ENCODE measurements around the gene CCDC9. TPM values are rescaled to one million over a fixed set of nuclear protein-coding genes. Genes with fewer than 3 reads are reported as not detected.

CCDC9 gene
- total and polyA plus RNA-seq, 2 of the 13 experiments (the other 11 are each of a cell fraction or from before 2014, with no cell fraction given), result 2.9 to 6.3 TPM

DNA sequence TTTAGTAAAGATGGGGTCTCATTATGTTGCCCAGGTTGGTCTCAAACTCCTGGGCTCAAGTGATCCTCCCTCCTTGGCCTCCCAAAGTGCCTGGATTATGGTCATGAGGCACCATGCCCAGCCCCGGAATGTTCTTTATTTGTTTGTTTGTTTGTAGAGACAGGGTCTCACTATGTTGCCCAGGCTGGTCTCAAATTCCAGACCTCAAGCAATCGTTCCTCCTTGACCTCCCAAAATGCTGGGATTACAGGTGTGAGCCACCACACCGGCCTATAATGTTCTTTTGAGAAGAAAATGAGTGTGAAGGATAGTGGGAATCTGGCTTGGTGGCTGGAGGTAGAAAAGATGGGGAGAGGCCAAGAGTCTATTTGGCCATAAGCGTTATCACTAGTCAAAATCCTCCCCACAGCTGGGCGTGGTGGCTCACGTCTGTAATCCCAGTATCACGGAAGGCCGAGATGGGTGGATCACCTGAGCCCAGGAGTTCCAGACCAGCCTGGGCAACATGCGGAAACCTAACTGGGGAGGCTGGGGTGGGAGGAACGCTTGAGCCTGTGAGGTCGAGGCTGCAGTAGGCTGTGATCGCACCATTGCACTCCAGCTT lies 20.2 kb upstream of the CCDC9 start:
- H3K4me3 ChIP-seq (replicated peaks in 1 of 3; ENCODE audit: insufficient read depth in 1 of 3, low read depth in 2 of 3, low read length in 3 of 3), result no peak overlapping the region
- H3K4me1 ChIP-seq (ENCODE audit: insufficient read depth, low read length), result peaks cover 27% of the 10 kb centered on the region
- no peaks in the 10 kb centered on the region for H3K79me2 ChIP-seq (ENCODE audit: insufficient read depth, low read length)
- TF ChIP-seq ZNF75D (CRISPR knock-in tag; IDR thresholded peaks at IDR 0.05; ENCODE audit: borderline replicate concordance) (no peak), ZNF460 (CRISPR knock-in tag; IDR thresholded peaks at IDR 0.05; ENCODE audit: borderline replicate concordance) (0 out of 2 replicates have a peak, but pooled peaks have one; percentile 36)
- no peak overlapping the region for H3K9ac ChIP-seq (ENCODE audit: insufficient read depth, low read depth, low read length)
- POLR2A ChIA-PET, result interaction anchor here (1.7 kb wide), 1 partner anchor 10 kb away, joined by 7 read pairs; no protein-coding TSS in a partner anchor
- no peak for ATAC-seq
- H2AFZ ChIP-seq (ENCODE audit: low read length), result no peak overlapping the region
- intact Hi-C loops (cut with micrococcal nuclease; ENCODE audit: unreplicated experiment), result no loop called here
- no peaks in the 10 kb centered on the region for H4K20me1 ChIP-seq (ENCODE audit: insufficient read depth, low read length)
- H3K36me3 ChIP-seq (replicated peaks in 1 of 2; ENCODE audit: control insufficient read depth in 1 of 2, insufficient read depth in 2 of 2, low read length in 2 of 2), result no peaks in the 10 kb centered on the region
- FAIRE-seq, result no peak
- no peaks in the 10 kb centered on the region for H3K9me3 ChIP-seq (ENCODE audit: low read length)
- DNase-seq (ENCODE audit: low spot score), result no peak
- 58% methylated on average over 12 of the region's 12 CpGs for WGBS (ENCODE audit: low lambda C conversion rate)
- CTCF ChIA-PET (ENCODE audit: low intra/inter-chr PET ratio, low total read pairs), result no interaction called here
- no peaks in the 10 kb centered on the region for H3K27me3 ChIP-seq (ENCODE audit: control insufficient read depth in 1 of 2, insufficient read depth in 2 of 2, low read length in 2 of 2)
- no peak overlapping the region for H3K27ac ChIP-seq (ENCODE audit: extremely low read length, insufficient read depth, low read length)
- in situ Hi-C loops (cut with HindIII; ENCODE audit: extremely low pct_ligation_motif_present, low pct_unique_long_range_greater_than_20kb), result no loop called here
- BruUV-seq (replicated peaks), result no TSS peak
- H3K4me2 ChIP-seq (ENCODE audit: low read depth, low read length), result no peak overlapping the region

DNA sequence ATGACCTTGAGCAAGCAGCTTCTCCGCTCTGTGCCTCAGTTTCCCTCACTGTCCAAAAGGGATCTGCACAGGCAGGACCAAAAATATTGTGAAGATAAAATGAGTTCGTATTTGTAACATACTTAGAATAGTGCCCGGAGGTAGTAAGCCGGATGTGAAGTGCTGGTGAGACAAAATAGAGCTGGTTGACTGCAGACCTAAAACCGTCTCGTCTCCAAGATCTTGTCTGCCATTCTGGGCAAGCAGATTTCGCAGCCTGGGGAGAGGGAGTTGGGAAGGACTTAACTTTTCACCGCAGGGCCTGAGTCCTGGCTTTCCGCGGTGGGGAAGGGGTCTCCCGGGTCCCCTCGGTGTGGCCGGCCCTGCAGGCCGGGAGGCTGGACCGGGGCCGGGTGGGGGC lies 17.2 kb upstream of the CCDC9 start:
- ChIA-PET CTCF (ENCODE audit: low intra/inter-chr PET ratio, low total read pairs) (no interaction called here), POLR2A (interaction anchor here (0.8 to 1.5 kb wide), 2 partner anchors 13 to 50 kb away, joined by 3 to 5 read pairs; no protein-coding TSS in a partner anchor)
- no peak overlapping the region for H3K27ac ChIP-seq (ENCODE audit: extremely low read length, insufficient read depth, low read length)
- no peaks in the 10 kb centered on the region for H3K79me2 ChIP-seq (ENCODE audit: insufficient read depth, low read length)
- no peaks in the 10 kb centered on the region for H4K20me1 ChIP-seq (ENCODE audit: insufficient read depth, low read length)
- WGBS (ENCODE audit: low lambda C conversion rate), result 68% methylated on average over 8 of the region's 16 CpGs
- peaks cover 30% of the 10 kb centered on the region for H3K4me1 ChIP-seq (ENCODE audit: insufficient read depth, low read length)
- in situ Hi-C loops (cut with HindIII; ENCODE audit: extremely low pct_ligation_motif_present, low pct_unique_long_range_greater_than_20kb), result no loop called here
- H3K36me3 ChIP-seq (replicated peaks in 1 of 2; ENCODE audit: control insufficient read depth in 1 of 2, insufficient read depth in 2 of 2, low read length in 2 of 2), result no peaks in the 10 kb centered on the region
- H3K9me3 ChIP-seq (ENCODE audit: low read length), result no peaks in the 10 kb centered on the region
- no peak overlapping the region for H3K4me2 ChIP-seq (ENCODE audit: low read depth, low read length)
- no peaks in the 10 kb centered on the region for H3K27me3 ChIP-seq (ENCODE audit: control insufficient read depth in 1 of 2, insufficient read depth in 2 of 2, low read length in 2 of 2)
- H2AFZ ChIP-seq (ENCODE audit: low read length), result no peak overlapping the region
- H3K4me3 ChIP-seq (replicated peaks in 1 of 3; ENCODE audit: insufficient read depth in 1 of 3, low read depth in 2 of 3, low read length in 3 of 3), result no peak overlapping the region
- no TSS peak for BruUV-seq (replicated peaks)
- intact Hi-C loops (cut with micrococcal nuclease; ENCODE audit: unreplicated experiment), result no loop called here
- DNase-seq (ENCODE audit: low spot score), result no peak
- no peak for ATAC-seq
- FAIRE-seq, result no peak
- H3K9ac ChIP-seq (ENCODE audit: insufficient read depth, low read depth, low read length), result no peak overlapping the region
- TF ChIP-seq ZNF468 (CRISPR knock-in tag; IDR thresholded peaks at IDR 0.05), result no peak
- TF ChIP-seq ZNF607 (CRISPR knock-in tag; IDR thresholded peaks at IDR 0.05; ENCODE audit: borderline replicate concordance), result no peak
- no peak for TF ChIP-seq FOXA1 (IDR thresholded peaks at IDR 0.05)
- TF ChIP-seq FOXA1 (CRISPR knock-in tag; IDR thresholded peaks at IDR 0.05), result no peak
- no peak for TF ChIP-seq ZNF30 (CRISPR knock-in tag; IDR thresholded peaks at IDR 0.05)
- TF ChIP-seq ZNF891 (CRISPR knock-in tag; IDR thresholded peaks at IDR 0.05), result no peak
- no peak for TF ChIP-seq PRMT3 (CRISPR knock-in tag; IDR thresholded peaks at IDR 0.05; ENCODE audit: borderline replicate concordance, low read depth)
- no peak for TF ChIP-seq ZNF34 (CRISPR knock-in tag; IDR thresholded peaks at IDR 0.05; ENCODE audit: borderline replicate concordance)
- TF ChIP-seq, protein P1, sequence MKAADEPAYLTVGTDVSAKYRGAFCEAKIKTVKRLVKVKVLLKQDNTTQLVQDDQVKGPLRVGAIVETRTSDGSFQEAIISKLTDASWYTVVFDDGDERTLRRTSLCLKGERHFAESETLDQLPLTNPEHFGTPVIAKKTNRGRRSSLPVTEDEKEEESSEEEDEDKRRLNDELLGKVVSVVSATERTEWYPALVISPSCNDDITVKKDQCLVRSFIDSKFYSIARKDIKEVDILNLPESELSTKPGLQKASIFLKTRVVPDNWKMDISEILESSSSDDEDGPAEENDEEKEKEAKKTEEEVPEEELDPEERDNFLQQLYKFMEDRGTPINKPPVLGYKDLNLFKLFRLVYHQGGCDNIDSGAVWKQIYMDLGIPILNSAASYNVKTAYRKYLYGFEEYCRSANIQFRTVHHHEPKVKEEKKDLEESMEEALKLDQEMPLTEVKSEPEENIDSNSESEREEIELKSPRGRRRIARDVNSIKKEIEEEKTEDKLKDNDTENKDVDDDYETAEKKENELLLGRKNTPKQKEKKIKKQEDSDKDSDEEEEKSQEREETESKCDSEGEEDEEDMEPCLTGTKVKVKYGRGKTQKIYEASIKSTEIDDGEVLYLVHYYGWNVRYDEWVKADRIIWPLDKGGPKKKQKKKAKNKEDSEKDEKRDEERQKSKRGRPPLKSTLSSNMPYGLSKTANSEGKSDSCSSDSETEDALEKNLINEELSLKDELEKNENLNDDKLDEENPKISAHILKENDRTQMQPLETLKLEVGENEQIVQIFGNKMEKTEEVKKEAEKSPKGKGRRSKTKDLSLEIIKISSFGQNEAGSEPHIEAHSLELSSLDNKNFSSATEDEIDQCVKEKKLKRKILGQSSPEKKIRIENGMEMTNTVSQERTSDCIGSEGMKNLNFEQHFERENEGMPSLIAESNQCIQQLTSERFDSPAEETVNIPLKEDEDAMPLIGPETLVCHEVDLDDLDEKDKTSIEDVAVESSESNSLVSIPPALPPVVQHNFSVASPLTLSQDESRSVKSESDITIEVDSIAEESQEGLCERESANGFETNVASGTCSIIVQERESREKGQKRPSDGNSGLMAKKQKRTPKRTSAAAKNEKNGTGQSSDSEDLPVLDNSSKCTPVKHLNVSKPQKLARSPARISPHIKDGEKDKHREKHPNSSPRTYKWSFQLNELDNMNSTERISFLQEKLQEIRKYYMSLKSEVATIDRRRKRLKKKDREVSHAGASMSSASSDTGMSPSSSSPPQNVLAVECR (CRISPR knock-in tag; IDR thresholded peaks at IDR 0.05; ENCODE audit: borderline replicate concordance), result no peak
- TF ChIP-seq BRD4 (CRISPR knock-in tag; IDR thresholded peaks at IDR 0.05), result no peak
- TF ChIP-seq ARHGAP35 (CRISPR knock-in tag; IDR thresholded peaks at IDR 0.05; ENCODE audit: borderline replicate concordance), result no peak
- no peak for TF ChIP-seq ZNF558 (CRISPR knock-in tag; IDR thresholded peaks at IDR 0.05; ENCODE audit: borderline replicate concordance)
- no peak for TF ChIP-seq ZNF282 (IDR thresholded peaks at IDR 0.05; ENCODE audit: partially characterized antibody)
- TF ChIP-seq FOXK1 (CRISPR knock-in tag; IDR thresholded peaks at IDR 0.05; ENCODE audit: borderline replicate concordance, low read depth), result no peak
